Activated T-helper 1 cell treated with Interleukin-2 at 50 U/mL for 16 hours (primary cell): ENCODE data around the gene ADM.

Experiments used
- DNase-seq: peaks from one replicate; pipeline ENCODE4 v3.0.0-alpha.2; 2020; ENCODE audit warnings: low read depth

Gene ADM

DNA sequence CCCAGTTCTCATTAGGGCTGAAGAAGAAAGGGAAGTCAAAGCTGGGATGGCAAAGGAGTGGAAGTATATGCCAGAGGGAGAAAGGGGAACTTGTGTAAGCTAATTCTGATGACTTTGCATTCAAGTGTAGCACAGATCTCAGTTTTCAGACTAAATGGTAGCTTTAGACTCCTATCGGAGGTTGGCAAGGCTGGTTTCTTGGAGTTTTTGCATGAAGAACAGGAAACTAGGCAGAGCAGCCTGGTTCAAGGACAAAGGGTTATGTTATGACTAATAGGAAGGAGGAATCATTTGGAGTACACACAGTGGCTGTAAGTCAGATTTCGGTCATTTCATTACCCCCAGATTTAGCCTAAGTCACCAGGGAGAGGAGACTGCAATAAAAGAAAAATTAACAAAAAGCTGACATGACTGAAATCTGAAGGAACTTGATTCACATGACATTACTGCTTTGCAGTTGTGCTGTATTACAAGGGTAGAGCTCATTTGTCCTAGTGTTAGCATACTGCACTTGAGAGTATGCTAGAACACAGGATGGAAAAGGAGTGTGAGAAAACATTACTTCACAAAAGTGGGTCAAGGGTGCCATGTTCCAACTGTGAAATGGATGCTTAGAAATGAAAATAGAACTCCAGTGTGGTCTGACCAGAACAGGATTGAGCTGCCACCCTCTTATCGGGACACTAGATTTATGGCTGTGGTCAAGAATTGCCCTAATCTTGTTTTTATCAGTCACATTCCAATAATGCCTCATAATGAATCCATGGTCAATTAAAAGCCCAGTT, 23.6 kb downstream of the ADM start:
- DNase-seq, result no peak

DNA sequence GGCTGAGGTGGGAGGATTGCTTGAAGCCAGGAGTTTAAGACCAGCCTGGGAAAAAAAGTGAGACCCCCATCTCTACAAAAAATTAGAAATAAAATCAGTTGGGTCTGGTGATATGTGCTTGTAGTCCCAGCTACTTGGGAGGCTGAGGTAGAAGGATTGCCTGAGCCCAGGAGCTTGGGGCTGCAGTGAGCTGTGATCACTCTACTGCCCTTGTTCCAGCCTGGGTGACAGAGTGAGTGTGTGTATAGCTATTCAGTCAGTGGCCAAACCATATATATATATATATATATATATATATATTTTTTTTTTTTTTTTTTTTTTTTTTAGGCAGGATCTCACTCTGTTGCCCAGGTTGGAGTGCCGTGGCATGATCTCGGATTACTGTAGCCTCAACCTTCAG, 24.5 kb downstream of the ADM start:
- DNase-seq, result no peak

- no peak for DNase-seq
These were observed 25.1 kb downstream of the ADM start for GRCh38 chr11:10329935-10330334.

DNA sequence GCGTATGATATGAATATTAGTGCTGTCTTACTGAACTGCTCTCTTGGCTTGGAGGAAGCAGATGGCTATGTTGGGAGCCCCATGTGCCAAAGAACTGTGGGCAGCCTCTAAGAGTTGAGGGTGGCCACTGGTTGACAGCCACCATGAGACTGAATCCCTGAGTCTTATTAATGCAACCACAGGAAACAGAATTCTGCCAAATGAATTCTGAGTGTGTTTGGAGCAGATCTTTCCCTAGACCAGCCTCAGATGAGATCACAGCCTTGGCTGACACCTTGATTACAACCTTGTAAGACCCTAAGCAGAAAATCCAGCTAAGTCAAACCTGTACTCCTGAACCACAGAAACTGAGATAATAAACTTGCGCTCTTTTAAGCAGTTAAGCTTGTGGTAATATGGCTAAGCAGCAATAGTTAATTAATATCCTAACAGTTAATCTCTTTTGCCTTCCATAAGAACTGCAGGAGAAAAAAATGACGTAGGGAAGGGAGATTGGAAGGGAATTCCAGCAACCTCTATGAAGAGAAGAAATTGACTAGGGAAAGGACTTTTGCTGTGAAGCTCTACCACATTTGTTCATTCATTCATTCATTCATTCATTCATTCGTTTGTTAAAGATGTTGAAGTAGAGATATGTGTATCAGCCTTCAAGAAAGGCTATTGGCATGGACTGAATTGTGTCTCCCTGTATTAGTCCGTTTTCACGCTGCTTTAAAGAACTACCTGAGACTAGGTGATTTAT, 26.8 kb downstream of the ADM start:
- DNase-seq, result no peak

DNA sequence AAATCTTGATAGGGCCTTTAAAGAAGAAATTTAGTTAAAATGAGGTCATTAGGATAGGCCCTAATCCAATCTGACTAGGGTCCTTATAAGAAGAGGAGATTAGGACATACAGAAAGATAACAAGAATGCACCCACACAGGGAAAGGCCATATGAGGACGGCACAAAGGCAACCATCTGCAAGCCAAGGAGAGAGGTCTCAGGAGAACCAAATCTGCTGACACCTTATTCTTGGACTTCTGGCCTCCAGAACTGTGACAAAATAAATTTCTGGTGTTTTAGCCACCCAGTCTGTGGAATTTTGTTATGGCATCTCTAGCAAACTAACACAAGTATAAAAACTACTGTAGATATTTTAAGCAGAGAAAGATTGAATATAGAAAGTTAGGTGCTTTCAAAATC, 28.6 kb downstream of the ADM start:
- DNase-seq, result no peak

DNA sequence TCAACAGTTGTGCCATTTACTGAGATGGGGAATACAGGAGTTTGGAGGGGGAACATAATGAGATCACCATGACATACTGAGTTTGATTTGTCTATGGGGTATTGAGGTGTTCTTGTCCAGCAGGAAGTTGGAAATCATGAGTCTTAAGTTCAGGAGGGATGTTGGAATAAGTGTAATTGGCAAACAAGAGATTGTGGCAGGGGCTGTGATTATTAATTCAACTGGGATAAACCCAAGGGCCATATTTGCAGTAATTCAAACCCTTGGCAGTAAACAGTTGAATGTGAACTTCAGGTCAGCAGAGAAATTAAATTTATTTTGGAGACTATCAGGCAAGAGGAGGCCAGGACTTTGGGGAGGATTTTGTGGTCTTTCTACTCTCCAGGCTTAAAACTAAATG, 33.4 kb downstream of the ADM start:
- no peak for DNase-seq

- DNase-seq, result no peak
These were observed 43.9 kb downstream of the ADM start for GRCh38 chr11:10348650-10349280.

- no peak for DNase-seq
These were observed 44.4 kb downstream of the ADM start for GRCh38 chr11:10349281-10349665.

DNA sequence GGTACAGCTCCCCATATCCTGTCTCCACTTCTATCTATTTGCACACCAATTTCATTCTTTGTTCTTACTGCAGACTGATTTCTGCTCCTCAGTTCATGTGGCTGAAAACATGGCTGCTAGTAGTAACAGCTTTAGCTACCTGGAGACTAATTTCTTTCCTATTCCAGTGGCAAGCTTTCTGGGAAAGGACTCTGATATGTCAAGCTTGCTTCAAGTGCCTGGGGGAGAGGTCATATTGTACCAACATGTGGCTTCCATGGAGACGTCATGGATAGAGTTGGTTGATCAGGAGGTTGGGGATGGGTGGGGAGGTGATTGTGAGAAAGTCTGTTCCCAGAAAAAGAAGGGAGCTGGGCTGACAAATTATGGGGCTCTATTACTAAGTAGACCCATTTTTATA, 44.9 kb downstream of the ADM start:
- DNase-seq, result no peak

GRCh38 chr11:10350334-10350733, 45.5 kb downstream of the ADM start:
- no peak for DNase-seq

- no peak for DNase-seq
These were observed 46.5 kb downstream of the ADM start for GRCh38 chr11:10351435-10351764.

- DNase-seq, result no peak
These were observed 47.1 kb downstream of the ADM start for GRCh38 chr11:10351765-10352641.

DNA sequence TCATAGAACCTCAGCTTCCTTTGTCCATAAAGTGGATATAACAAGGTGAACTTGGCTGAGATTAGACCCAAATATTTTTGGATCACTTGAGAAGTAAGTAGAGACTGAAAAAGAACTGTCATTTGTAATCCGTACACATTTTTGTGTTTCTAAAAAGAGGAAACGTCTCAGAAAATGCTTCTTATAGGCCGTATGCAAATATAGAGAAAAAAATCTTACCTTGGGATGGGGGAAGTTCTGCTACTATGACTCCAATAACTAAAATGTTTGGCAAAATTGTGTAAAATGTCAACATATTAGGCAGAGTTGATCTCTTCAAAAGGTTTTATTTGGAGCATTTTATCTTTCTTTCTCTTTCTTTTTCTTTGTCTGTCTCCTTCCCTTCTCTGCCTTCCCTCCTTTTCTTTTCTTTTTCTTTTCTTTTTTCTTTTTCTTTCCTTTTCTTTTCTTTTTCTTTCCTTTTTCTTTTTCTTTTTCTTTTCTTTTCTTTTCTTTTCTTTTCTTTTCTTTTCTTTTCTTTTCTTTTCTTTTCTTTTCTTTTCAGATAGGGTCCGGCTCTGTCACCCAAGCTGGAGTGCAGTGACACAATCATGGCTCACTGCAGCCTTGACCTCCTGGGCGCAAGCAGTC, 48.2 kb downstream of the ADM start:
- no peak for DNase-seq

DNA sequence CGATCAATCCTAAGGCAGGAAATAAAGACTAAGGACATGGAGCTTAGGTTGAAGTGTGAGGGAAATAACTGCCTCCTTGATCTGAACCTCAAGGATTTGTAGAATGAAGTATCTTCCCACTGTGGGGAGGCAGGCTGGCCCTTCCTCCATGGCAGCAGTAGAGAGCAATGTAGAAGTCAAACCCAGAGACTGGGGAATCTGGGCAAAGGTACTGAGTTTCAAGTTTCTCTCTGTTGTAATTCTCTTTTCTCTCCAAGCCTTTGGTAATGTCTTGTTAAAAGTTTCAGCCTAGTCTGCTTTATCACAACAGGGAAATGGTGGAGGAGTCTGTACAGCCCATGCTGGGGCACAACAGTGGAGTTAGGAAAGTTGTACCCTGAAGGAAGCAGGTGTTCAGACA, 49.5 kb downstream of the ADM start:
- no peak for DNase-seq

DNA sequence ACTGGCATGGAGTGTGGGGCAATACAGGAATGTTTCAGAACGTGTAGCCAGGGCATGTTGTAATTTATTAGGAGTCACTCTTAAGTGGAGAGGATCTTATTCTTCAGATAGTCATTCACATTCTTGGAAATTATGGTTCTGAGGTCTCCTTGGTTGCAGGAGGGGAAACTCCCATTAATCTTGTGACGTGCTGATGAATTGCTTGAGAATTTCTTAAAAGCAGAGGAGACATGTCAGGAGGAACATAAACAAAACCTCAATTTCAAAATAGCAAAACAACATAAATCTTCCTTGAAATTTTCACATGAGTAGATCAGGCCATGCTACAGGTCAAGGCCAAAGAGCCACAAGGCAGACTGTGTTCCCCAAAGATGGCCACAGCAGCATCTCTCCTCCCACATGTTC, 50.4 kb downstream of the ADM start:
- DNase-seq, result no peak

- no peak for DNase-seq
These were observed 51.3 kb downstream of the ADM start for GRCh38 chr11:10356161-10356560.
